22Rv1 (cell line): Measurements from ENCODE around the gene OVOL3.
A peak's percentile ranks its signal among the peaks of the same experiment; 100 is the strongest.

ENCODE experiments used
- H3K27ac ChIP-seq: fragments of 450-650 bp; 2 replicates; pipeline ENCODE4 v1.5.1; 2017
- CTCF ChIP-seq: fragments of 450-650 bp; IDR thresholded peaks from 2 replicates; pipeline ENCODE4 v1.5.1; 2017; ENCODE audit warnings: mild to moderate bottlenecking
- ZFX ChIP-seq: fragments of 450-650 bp; IDR thresholded peaks from 2 replicates; pipeline ENCODE4 v1.6.1; 2017; ENCODE audit warnings: antibody characterized with exemption, borderline replicate concordance

The OVOL3 gene

GRCh38 chr19:36153126-36153525, 42.2 kb downstream of the OVOL3 start:
- TF ChIP-seq CTCF (no peak), ZFX (no peak)
- H3K27ac ChIP-seq, result 0 out of 2 replicates have a peak overlapping the region, but pooled peaks have one; percentile 7

- TF ChIP-seq CTCF (no peak), ZFX (no peak)
- peak overlapping the region; percentile 20; the same call in 1 of the 2 replicates for H3K27ac ChIP-seq
Observed at GRCh38 chr19:36160821-36161596, 50.1 kb downstream of the OVOL3 start.
